ENCODE data around the gene SRI. TPM values are rescaled to one million over a fixed set of nuclear protein-coding genes. Genes with fewer than 3 reads are reported as not detected.

The SRI gene
- polyA plus RNA-seq, 1 of the 3 experiments (the other 2 are of a cell fraction): 197 TPM

- H3K79me2 ChIP-seq (ENCODE audit: insufficient read depth): no peaks in the 10 kb centered on the region
- H3K9ac ChIP-seq: no peak overlapping the region
- DNase-seq: no peak
- H3K36me3 ChIP-seq (replicated peaks in 1 of 2; ENCODE audit: control insufficient read depth in 1 of 2, insufficient read depth in 2 of 2, low read length in 1 of 2): peaks cover 84 to 91% of the 10 kb centered on the region in 2 experiments
- H3K27ac ChIP-seq (ENCODE audit: low read depth in 2 of 2, low read length in 1 of 2): no peak overlapping the region; a peak in 1 of 4 replicates
- no peaks in the 10 kb centered on the region for H3K27me3 ChIP-seq (ENCODE audit: insufficient read depth)
- CTCF ChIA-PET: interaction anchor here (0.9 to 1.2 kb wide), 3 partner anchors 12 to 153 kb away, joined by 3 read pairs; no protein-coding TSS in a partner anchor
- TF ChIP-seq MAX (IDR thresholded peaks at IDR 0.05; ENCODE audit: low read depth) (no peak), SIN3A (IDR thresholded peaks at IDR 0.05; ENCODE audit: borderline replicate concordance, low read depth, low read length) (no peak), USF2 (IDR thresholded peaks at IDR 0.05; ENCODE audit: borderline replicate concordance, low read depth, low read length) (no peak), JUND (IDR thresholded peaks at IDR 0.05) (no peak), FOXM1 (IDR thresholded peaks at IDR 0.05; ENCODE audit: low read depth) (no peak), USF1 (IDR thresholded peaks at IDR 0.05; ENCODE audit: borderline replicate concordance, low read depth) (no peak), ZBTB33 (IDR thresholded peaks at IDR 0.05; ENCODE audit: borderline replicate concordance, low read depth) (no peak), FOSL2 (IDR thresholded peaks at IDR 0.05; ENCODE audit: borderline replicate concordance, low read depth) (no peak), RCOR1 (IDR thresholded peaks at IDR 0.05; ENCODE audit: low read length) (no peak), NRF1 (IDR thresholded peaks at IDR 0.05; ENCODE audit: low read depth, low read length) (no peak), MXI1 (IDR thresholded peaks at IDR 0.05; ENCODE audit: low read depth, low read length) (no peak), REST (IDR thresholded peaks at IDR 0.05; ENCODE audit: low read depth, low read length) (no peak), GABPA (IDR thresholded peaks at IDR 0.05; ENCODE audit: low read depth) (no peak), TAF1 (IDR thresholded peaks at IDR 0.05; ENCODE audit: borderline replicate concordance, low read depth, low read length) (no peak)
- H3K4me2 ChIP-seq: no peak overlapping the region
- no peaks in the 10 kb centered on the region for H3K9me2 ChIP-seq
- no peaks in the 10 kb centered on the region for H3K9me3 ChIP-seq
- no peak overlapping the region for H2AFZ ChIP-seq (ENCODE audit: low read depth)
- POLR2A ChIA-PET: no interaction called here
- H3K4me1 ChIP-seq (ENCODE audit: control insufficient read depth in 1 of 2, insufficient read depth in 2 of 2, low read depth in 1 of 2, low read length in 1 of 2): peaks cover 0 to 9% of the 10 kb centered on the region in 2 experiments; a peak in 2 of 4 replicates
- H3F3A ChIP-seq (replicated peaks; ENCODE audit: insufficient read depth): peaks cover 6% of the 10 kb centered on the region
- no peaks in the 10 kb centered on the region for H4K20me1 ChIP-seq (ENCODE audit: insufficient read depth)
- no peak overlapping the region for H3K4me3 ChIP-seq (ENCODE audit: low read depth in 2 of 2, low read length in 1 of 2)
Observed at GRCh38 chr7:88205179-88205578, 14.7 kb downstream of the SRI start.

Measured in SK-N-SH (cell line).